H9 (cell line): ENCODE data around the gene MYB. TPM values are rescaled to one million over a fixed set of nuclear protein-coding genes. Genes with fewer than 3 reads are reported as not detected.

Experiments used
- DNase-seq: peaks from one replicate; pipeline ENCODE4 v3.0.0-alpha.2; 2017
- H2AFZ ChIP-seq: one replicate; pipeline ENCODE4 v1.6.1; 2013; ENCODE audit warnings: mild to moderate bottlenecking, low read length, control low read depth, moderate library complexity
- H2AK5ac ChIP-seq: 2 replicates; pipeline ENCODE4 v1.6.1; 2013; ENCODE audit warnings: low read length, control low read depth, mixed read lengths; ENCODE audit not compliant: insufficient read length
- H2BK120ac ChIP-seq: one replicate; pipeline ENCODE4 v1.6.1; 2013; ENCODE audit warnings: low read depth, mild to moderate bottlenecking, low read length, control low read depth, inconsistent platforms; ENCODE audit not compliant: poor library complexity, severe bottlenecking
- H2BK12ac ChIP-seq: 2 replicates; pipeline ENCODE4 v1.6.1; 2013; ENCODE audit warnings: low read length, control low read depth, mixed read lengths, low read depth; ENCODE audit not compliant: insufficient read length
- H2BK15ac ChIP-seq: 2 replicates; pipeline ENCODE4 v1.6.1; 2013; ENCODE audit warnings: low read depth, low read length, control low read depth
- H2BK20ac ChIP-seq: one replicate; pipeline ENCODE4 v1.6.1; 2013; ENCODE audit warnings: low read depth, mild to moderate bottlenecking, low read length, control low read depth, inconsistent platforms; ENCODE audit not compliant: poor library complexity, severe bottlenecking
- H2BK5ac ChIP-seq: 2 replicates; pipeline ENCODE4 v1.6.1; 2013; ENCODE audit warnings: low read length, control low read depth, mixed read lengths; ENCODE audit not compliant: insufficient read length
- H3K14ac ChIP-seq: 2 replicates; pipeline ENCODE4 v1.6.1; 2013; ENCODE audit warnings: low read length, control low read depth; ENCODE audit not compliant: insufficient read depth
- H3K18ac ChIP-seq: 2 replicates; pipeline ENCODE4 v1.6.1; 2013; ENCODE audit warnings: low read depth, mild to moderate bottlenecking, mixed read lengths, low read length, control low read depth; ENCODE audit not compliant: insufficient read length
- H3K23ac ChIP-seq: 2 replicates; pipeline ENCODE4 v1.6.1; 2013; ENCODE audit warnings: low read length, control low read depth, mixed read lengths, low read depth; ENCODE audit not compliant: insufficient read length
- H3K23me2 ChIP-seq: 2 replicates; pipeline ENCODE4 v1.6.1; 2013; ENCODE audit warnings: low read depth, mild to moderate bottlenecking, mixed read lengths, low read length, control low read depth; ENCODE audit not compliant: insufficient read length, poor library complexity, severe bottlenecking
- H3K27ac ChIP-seq: 2 replicates; pipeline ENCODE4 v1.5.1; 2013; ENCODE audit warnings: low read length, control low read depth, mixed read lengths, low read depth; ENCODE audit not compliant: insufficient read length
- H3K27me3 ChIP-seq: 2 replicates; pipeline ENCODE4 v1.6.1; 2013; ENCODE audit warnings: low read length, control low read depth, inconsistent platforms; ENCODE audit not compliant: insufficient read depth
- H3K4ac ChIP-seq: 2 replicates; pipeline ENCODE4 v1.6.1; 2013; ENCODE audit warnings: low read depth, mild to moderate bottlenecking, control low read depth, inconsistent platforms, low read length, moderate library complexity
- H3K4me1 ChIP-seq: 2 replicates; pipeline ENCODE4 v1.6.1; 2013; ENCODE audit warnings: low read length, control low read depth, inconsistent platforms; ENCODE audit not compliant: insufficient read depth
- H3K4me2 ChIP-seq: 2 replicates; pipeline ENCODE4 v1.6.1; 2013; ENCODE audit warnings: low read length, control low read depth, mixed read lengths; ENCODE audit not compliant: insufficient read length, insufficient read depth
- H3K56ac ChIP-seq: 2 replicates; pipeline ENCODE4 v1.6.1; 2013; ENCODE audit warnings: low read depth, mild to moderate bottlenecking, mixed read lengths, low read length, control low read depth; ENCODE audit not compliant: insufficient read length
- H3K79me1 ChIP-seq: 2 replicates; pipeline ENCODE4 v1.6.1; 2013; ENCODE audit warnings: low read depth, mild to moderate bottlenecking, moderate library complexity, low read length, control low read depth, inconsistent platforms; ENCODE audit not compliant: insufficient read depth, poor library complexity, severe bottlenecking
- H3K79me2 ChIP-seq: 2 replicates; pipeline ENCODE4 v1.6.1; 2013; ENCODE audit warnings: low read length, control low read depth, inconsistent platforms; ENCODE audit not compliant: insufficient read depth
- H3K9ac ChIP-seq: 2 replicates; pipeline ENCODE4 v1.6.1; 2013; ENCODE audit warnings: low read length, control low read depth, mixed read lengths; ENCODE audit not compliant: insufficient read length; ENCODE audit errors: extremely low read depth
- H3K9me3 ChIP-seq: one replicate; pipeline ENCODE4 v1.6.1; 2013; ENCODE audit warnings: low read depth, low read length, inconsistent platforms; ENCODE audit not compliant: control insufficient read depth
- H3T11ph ChIP-seq: one replicate; pipeline ENCODE4 v1.6.1; 2013; ENCODE audit warnings: mild to moderate bottlenecking, low read length, control low read depth, inconsistent platforms
- H4K20me1 ChIP-seq: one replicate; pipeline ENCODE4 v1.6.1; 2013; ENCODE audit not compliant: control insufficient read depth, insufficient read length, insufficient read depth
- H4K5ac ChIP-seq: 2 replicates; pipeline ENCODE4 v1.6.1; 2013; ENCODE audit warnings: low read depth, mild to moderate bottlenecking, mixed read lengths, low read length, control low read depth; ENCODE audit not compliant: insufficient read length
- H4K8ac ChIP-seq: replicated peaks from 2 replicates; pipeline ENCODE4 v1.6.1; 2013; ENCODE audit warnings: low read length, control low read depth, mixed read lengths, low read depth; ENCODE audit not compliant: insufficient read length
- H4K91ac ChIP-seq: 2 replicates; pipeline ENCODE4 v1.6.1; 2013; ENCODE audit warnings: low read depth, mild to moderate bottlenecking, moderate library complexity, mixed read lengths, low read length, control low read depth; ENCODE audit not compliant: insufficient read length
- H3K27ac Mint-ChIP-seq, 3 experiments: 2 replicates in 2 of 3; 3 replicates in 1 of 3; pipeline ENCODE4 v1.8.0; 2020 to 2021; ENCODE audit warnings: mixed read lengths in 3 of 3, mild to moderate bottlenecking in 1 of 3, moderate library complexity in 1 of 3
- H3K27me3 Mint-ChIP-seq: 2 replicates; pipeline ENCODE4 v1.8.0; 2021; ENCODE audit warnings: low read depth, mild to moderate bottlenecking, moderate library complexity, mixed read lengths
- H3K36me3 Mint-ChIP-seq, 3 experiments: 2 replicates in 2 of 3; 3 replicates in 1 of 3; pipeline ENCODE4 v1.8.0; 2020 to 2021; ENCODE audit warnings: low read depth in 3 of 3, mixed read lengths in 3 of 3; ENCODE audit not compliant: insufficient read depth in 1 of 3
- H3K4me1 Mint-ChIP-seq, 2 experiments: 2 replicates each; pipeline ENCODE4 v1.8.0; 2020; ENCODE audit warnings: mixed read lengths in 2 of 2
- H3K4me3 Mint-ChIP-seq, 2 experiments: 2 replicates in 1 of 2; 3 replicates in 1 of 2; pipeline ENCODE4 v1.8.0; 2020 to 2021; ENCODE audit warnings: mild to moderate bottlenecking in 2 of 2, mixed read lengths in 2 of 2, moderate library complexity in 1 of 2
- H3K9me3 Mint-ChIP-seq, 2 experiments: 2 replicates in 1 of 2; 3 replicates in 1 of 2; pipeline ENCODE4 v1.8.0; 2020; ENCODE audit warnings: mild to moderate bottlenecking in 2 of 2, mixed read lengths in 2 of 2, moderate library complexity in 1 of 2
- WGBS: extraction: QIAGEN DNeasy Blood & Tissue Kit; methylation state at CpG from one replicate; pipeline ENCODE4 v1.1.7; 2013; ENCODE audit warnings: missing lambda C conversion rate, low lambda C conversion rate, mixed read lengths; ENCODE audit not compliant: insufficient read length; ENCODE audit errors: extremely low coverage; 5-methylcytosine and 5-hydroxymethylcytosine counted together
- total RNA-seq: library from RNA; stranded (reverse); gene quantifications from 2 replicates; pipeline ENCODE4 v1.2.1, GENCODE V29; 2021
- TF ChIP-seq, protein P1 (sequence below): fragments of 200-600 bp; sonication (generic); conservative IDR thresholded peaks from 3 replicates; pipeline ENCODE4 v1.8.0; 2021; ENCODE audit warnings: antibody characterized with exemption, mild to moderate bottlenecking

Gene MYB
- total RNA-seq, 1 experiment from 2014 or later = 5.8 TPM

DNA sequence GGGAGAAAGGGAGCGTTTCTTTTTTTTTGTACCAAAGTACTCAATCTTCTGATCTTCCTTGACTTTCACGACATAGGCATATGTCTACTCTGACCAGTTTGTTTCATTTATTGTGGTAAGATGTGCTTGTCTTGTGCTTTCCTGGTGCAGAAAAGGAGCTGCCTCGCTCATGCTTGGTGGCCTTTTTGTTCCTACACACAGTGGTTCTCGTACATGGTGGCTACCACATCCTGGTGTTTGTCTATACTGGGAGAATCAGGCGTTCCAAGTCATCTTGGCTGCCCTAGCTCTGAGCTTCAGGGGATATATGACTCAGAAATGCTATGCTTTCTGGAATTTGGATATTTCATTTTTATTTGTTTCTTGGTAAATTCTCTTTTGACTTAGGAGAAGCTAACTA, 31.8 kb downstream of the MYB start:
- no peak overlapping the region for H2BK12ac ChIP-seq
- no peak overlapping the region for H2AK5ac ChIP-seq
- no peak overlapping the region for H3K14ac ChIP-seq
- no peak overlapping the region for H3K23ac ChIP-seq
- H3K36me3 Mint-ChIP-seq = peaks cover 6 to 37% (median 16%) of the 10 kb centered on the region in 3 experiments; a peak in 6 of 7 replicates
- H3K4me3 Mint-ChIP-seq = no peak overlapping the region
- H4K20me1 ChIP-seq = no peaks in the 10 kb centered on the region
- H3K79me1 ChIP-seq = no peaks in the 10 kb centered on the region
- H4K5ac ChIP-seq = no peak overlapping the region
- no CpG with 5 or more reads among the region's 5 CpGs for WGBS
- no peak overlapping the region for H4K8ac ChIP-seq
- H3T11ph ChIP-seq = no peak overlapping the region
- no peaks in the 10 kb centered on the region for H3K9me3 ChIP-seq
- no peak overlapping the region for H2BK15ac ChIP-seq
- H3K4me2 ChIP-seq = no peak overlapping the region
- peaks cover 9 to 10% of the 10 kb centered on the region in 2 experiments; a peak in 4 of 5 replicates for H3K9me3 Mint-ChIP-seq
- H3K56ac ChIP-seq = no peak overlapping the region
- H3K27ac Mint-ChIP-seq = no peak overlapping the region
- H3K27me3 Mint-ChIP-seq = no peaks in the 10 kb centered on the region
- H3K4me1 ChIP-seq = peaks cover 2% of the 10 kb centered on the region; the same call in 1 of the 2 replicates
- H4K91ac ChIP-seq = no peak overlapping the region
- no peak overlapping the region for H2AFZ ChIP-seq
- H3K4me1 Mint-ChIP-seq = peaks cover 12 to 22% of the 10 kb centered on the region in 2 experiments
- no peak overlapping the region for H3K18ac ChIP-seq
- no peak overlapping the region for H2BK20ac ChIP-seq
- H3K23me2 ChIP-seq = no peaks in the 10 kb centered on the region
- no peak overlapping the region for H2BK5ac ChIP-seq
- TF ChIP-seq, protein P1, sequence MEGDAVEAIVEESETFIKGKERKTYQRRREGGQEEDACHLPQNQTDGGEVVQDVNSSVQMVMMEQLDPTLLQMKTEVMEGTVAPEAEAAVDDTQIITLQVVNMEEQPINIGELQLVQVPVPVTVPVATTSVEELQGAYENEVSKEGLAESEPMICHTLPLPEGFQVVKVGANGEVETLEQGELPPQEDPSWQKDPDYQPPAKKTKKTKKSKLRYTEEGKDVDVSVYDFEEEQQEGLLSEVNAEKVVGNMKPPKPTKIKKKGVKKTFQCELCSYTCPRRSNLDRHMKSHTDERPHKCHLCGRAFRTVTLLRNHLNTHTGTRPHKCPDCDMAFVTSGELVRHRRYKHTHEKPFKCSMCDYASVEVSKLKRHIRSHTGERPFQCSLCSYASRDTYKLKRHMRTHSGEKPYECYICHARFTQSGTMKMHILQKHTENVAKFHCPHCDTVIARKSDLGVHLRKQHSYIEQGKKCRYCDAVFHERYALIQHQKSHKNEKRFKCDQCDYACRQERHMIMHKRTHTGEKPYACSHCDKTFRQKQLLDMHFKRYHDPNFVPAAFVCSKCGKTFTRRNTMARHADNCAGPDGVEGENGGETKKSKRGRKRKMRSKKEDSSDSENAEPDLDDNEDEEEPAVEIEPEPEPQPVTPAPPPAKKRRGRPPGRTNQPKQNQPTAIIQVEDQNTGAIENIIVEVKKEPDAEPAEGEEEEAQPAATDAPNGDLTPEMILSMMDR = no peak
- no peak overlapping the region for H3K9ac ChIP-seq
- H3K27me3 ChIP-seq = no peaks in the 10 kb centered on the region
- no peak overlapping the region for H2BK120ac ChIP-seq
- H3K27ac ChIP-seq = no peak overlapping the region
- no peak for DNase-seq
- no peak overlapping the region for H3K4ac ChIP-seq
- no peaks in the 10 kb centered on the region for H3K79me2 ChIP-seq
